ENCODE data around the gene TDRD12.

The TDRD12 gene

GRCh38 chr19:32798201-32798600 lies 78.6 kb downstream of the TDRD12 start:
- no peaks in the 10 kb centered on the region for H3K36me3 Mint-ChIP-seq (ENCODE audit: low read depth)
- no peak for TF ChIP-seq CTCF (IDR thresholded peaks at IDR 0.05; ENCODE audit: unreplicated experiment in 3 of 3)
- no peaks in the 10 kb centered on the region for H3K9me3 Mint-ChIP-seq
- no peaks in the 10 kb centered on the region for H3K4me1 Mint-ChIP-seq
- no peak overlapping the region for H3K27ac Mint-ChIP-seq
- H3K4me3 Mint-ChIP-seq, result no peak overlapping the region
- no peaks in the 10 kb centered on the region for H3K27me3 Mint-ChIP-seq (ENCODE audit: low read depth)

- Mint-ChIP-seq H3K27ac (no peak overlapping the region), H3K36me3 (ENCODE audit: low read depth) (no peaks in the 10 kb centered on the region), H3K4me1 (no peaks in the 10 kb centered on the region), H3K9me3 (no peaks in the 10 kb centered on the region), H3K4me3 (no peak overlapping the region), H3K27me3 (ENCODE audit: low read depth) (no peaks in the 10 kb centered on the region)
- TF ChIP-seq CTCF (IDR thresholded peaks at IDR 0.05; ENCODE audit: unreplicated experiment in 3 of 3), result no peak
These were observed 80.6 kb downstream of the TDRD12 start for GRCh38 chr19:32800191-32800590.

- no peaks in the 10 kb centered on the region for H3K9me3 Mint-ChIP-seq
These were observed 81.2 kb downstream of the TDRD12 start for GRCh38 chr19:32800754-32801153.

GRCh38 chr19:32802840-32803239 lies 83.3 kb downstream of the TDRD12 start:
- H3K36me3 Mint-ChIP-seq (ENCODE audit: low read depth), result no peaks in the 10 kb centered on the region
- H3K4me3 Mint-ChIP-seq, result no peak overlapping the region
- no peak for TF ChIP-seq CTCF (IDR thresholded peaks at IDR 0.05; ENCODE audit: unreplicated experiment in 3 of 3)
- H3K27me3 Mint-ChIP-seq (ENCODE audit: low read depth), result no peaks in the 10 kb centered on the region
- no peak overlapping the region for H3K27ac Mint-ChIP-seq
- no peaks in the 10 kb centered on the region for H3K9me3 Mint-ChIP-seq
- H3K4me1 Mint-ChIP-seq, result no peaks in the 10 kb centered on the region

More at GRCh38 chr19:32800754-32801153, 81.2 kb downstream of the TDRD12 start:
- H3K27ac Mint-ChIP-seq, result no peak overlapping the region
- H3K36me3 Mint-ChIP-seq (ENCODE audit: low read depth), result no peaks in the 10 kb centered on the region
- no peaks in the 10 kb centered on the region for H3K27me3 Mint-ChIP-seq (ENCODE audit: low read depth)
- TF ChIP-seq CTCF (IDR thresholded peaks at IDR 0.05; ENCODE audit: unreplicated experiment in 3 of 3), result no peak
- no peaks in the 10 kb centered on the region for H3K4me1 Mint-ChIP-seq
- H3K4me3 Mint-ChIP-seq, result no peak overlapping the region

GRCh38 chr19:32808236-32808635 lies 88.7 kb downstream of the TDRD12 start:
- Mint-ChIP-seq H3K9me3 (no peaks in the 10 kb centered on the region), H3K4me3 (no peak overlapping the region), H3K4me1 (no peaks in the 10 kb centered on the region), H3K36me3 (ENCODE audit: low read depth) (no peaks in the 10 kb centered on the region), H3K27ac (no peak overlapping the region), H3K27me3 (ENCODE audit: low read depth) (no peaks in the 10 kb centered on the region)
- no peak for TF ChIP-seq CTCF (IDR thresholded peaks at IDR 0.05; ENCODE audit: unreplicated experiment in 3 of 3)

- H3K9me3 Mint-ChIP-seq, result no peaks in the 10 kb centered on the region
- peaks cover 2% of the 10 kb centered on the region for H3K4me1 Mint-ChIP-seq
- no peak overlapping the region for H3K27ac Mint-ChIP-seq
- no peak for TF ChIP-seq CTCF (IDR thresholded peaks at IDR 0.05; ENCODE audit: unreplicated experiment in 3 of 3)
- no peak overlapping the region for H3K4me3 Mint-ChIP-seq
- no peaks in the 10 kb centered on the region for H3K27me3 Mint-ChIP-seq (ENCODE audit: low read depth)
- no peaks in the 10 kb centered on the region for H3K36me3 Mint-ChIP-seq (ENCODE audit: low read depth)
These were observed 89.7 kb downstream of the TDRD12 start for GRCh38 chr19:32809254-32809653.

All from nephron (organoid).